ENCODE measurements around the gene PPP1R12C. TPM values are rescaled to one million over a fixed set of nuclear protein-coding genes. Genes with fewer than 3 reads are reported as not detected.
A peak's percentile ranks its signal among the peaks of the same experiment; 100 is the strongest.

Gene PPP1R12C
- total RNA-seq, 2 donors from 2014 or later, result 81.2 to 135 TPM

GRCh38 chr19:55149078-55150003 is 31.9 kb upstream of the PPP1R12C start, which contains the start of gene TNNT1:
Gene TNNT1, minus strand, starts transcription at chr19:55149206. Its CDS starts 2,049 bp downstream, at chr19:55147157.
- DNase-seq (no peak), ATAC-seq (no peak)
- Histone ChIP-seq H3K36me3 (replicated peaks in 1 of 2; ENCODE audit: insufficient read depth in 1 of 2, low read depth in 2 of 2) (no peaks in the 10 kb centered on the region), H3K4me3 (no peak within 1 kb of the TSS), H3K27ac (no peak within 1 kb of the TSS), H3K27me3 (peaks cover 0 to 13% of the 10 kb centered on the region in 2 donors), H3K4me1 (no peaks in the 10 kb centered on the region), H3K9me3 (no peaks in the 10 kb centered on the region)
- intact Hi-C loops (cut with DNase I), result no loop called here
- 9 to 16% methylated on average over 12 to 18 of the region's 18 CpGs for WGBS, 2 donors
- no peak for TF ChIP-seq POLR2A (IDR thresholded peaks at IDR 0.05)
- no peak for TF ChIP-seq CTCF (IDR thresholded peaks at IDR 0.05)

- ATAC-seq (no peak), DNase-seq (no peak)
- WGBS, 2 donors, result 7 to 9% methylated on average over 3 to 8 of the region's 9 CpGs
- TF ChIP-seq POLR2A (IDR thresholded peaks at IDR 0.05), result no peak
- TF ChIP-seq CTCF (IDR thresholded peaks at IDR 0.05), result no peak
- Histone ChIP-seq H3K27me3 (peaks cover 0 to 15% of the 10 kb centered on the region in 2 donors), H3K27ac (no peak overlapping the region), H3K4me3 (no peak overlapping the region), H3K4me1 (no peaks in the 10 kb centered on the region), H3K9me3 (no peaks in the 10 kb centered on the region), H3K36me3 (replicated peaks in 1 of 2; ENCODE audit: insufficient read depth in 1 of 2, low read depth in 2 of 2) (no peaks in the 10 kb centered on the region)
- intact Hi-C loops (cut with DNase I), result no loop called here
These were observed 30.3 kb upstream of the PPP1R12C start for GRCh38 chr19:55147545-55148251.

GRCh38 chr19:55146705-55147273 is 29.4 kb upstream of the PPP1R12C start:
- peaks cover 2% of the 10 kb centered on the region for H3K4me1 ChIP-seq
- no peak overlapping the region for H3K27ac ChIP-seq
- DNase-seq, result no peak
- intact Hi-C loops (cut with DNase I), result no loop called here
- ATAC-seq, result peak; percentile 33
- TF ChIP-seq POLR2A (IDR thresholded peaks at IDR 0.05) (no peak), CTCF (IDR thresholded peaks at IDR 0.05) (no peak)
- no peaks in the 10 kb centered on the region for H3K9me3 ChIP-seq
- peaks cover 0 to 19% of the 10 kb centered on the region in 2 donors for H3K27me3 ChIP-seq
- H3K36me3 ChIP-seq (replicated peaks in 1 of 2; ENCODE audit: insufficient read depth in 1 of 2, low read depth in 2 of 2), result no peaks in the 10 kb centered on the region
- 1 to 2% methylated on average over 6 to 24 of the region's 27 CpGs for WGBS, 2 donors
- no peak overlapping the region for H3K4me3 ChIP-seq

DNA sequence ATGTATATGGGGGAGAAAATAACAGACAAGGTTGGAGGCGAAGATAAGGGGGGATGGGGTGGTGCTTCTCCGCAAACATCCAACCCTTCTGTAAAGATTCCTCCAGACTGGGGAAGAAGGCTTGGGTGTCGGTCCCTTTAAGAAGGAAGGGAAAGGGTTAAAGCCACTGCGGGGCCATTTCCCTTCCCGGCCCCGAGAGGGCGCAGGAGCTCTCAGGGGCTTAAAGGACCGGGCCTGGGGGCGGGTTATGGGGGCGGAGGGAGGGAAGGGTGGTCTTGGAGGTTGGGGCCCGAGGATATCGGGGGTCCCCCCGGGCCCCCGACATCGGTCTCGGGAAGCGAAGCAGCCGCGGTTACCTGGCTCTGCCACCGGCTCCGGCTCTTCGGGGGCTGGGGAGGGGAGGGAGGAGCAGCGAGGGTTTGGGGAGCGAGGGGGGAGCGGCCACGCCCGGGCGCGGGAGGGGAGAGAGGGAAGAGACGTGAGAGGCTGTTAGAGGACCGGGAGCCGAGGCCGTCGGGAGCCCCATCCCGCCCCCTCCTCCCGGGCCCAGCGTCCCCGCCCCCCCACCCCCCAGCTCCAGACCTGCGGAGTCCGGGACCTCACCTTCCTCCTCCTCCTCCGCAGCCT is 28.8 kb upstream of the PPP1R12C start:
- TF ChIP-seq POLR2A (IDR thresholded peaks at IDR 0.05) (no peak), CTCF (IDR thresholded peaks at IDR 0.05) (peak in 3 of 7 experiments; percentile 11 to 12 (median 12))
- H3K27me3 ChIP-seq, result peaks cover 0 to 22% of the 10 kb centered on the region in 2 donors
- WGBS, 2 donors, result 1 to 4% methylated on average over 6 to 35 of the region's 41 CpGs
- H3K36me3 ChIP-seq (replicated peaks in 1 of 2; ENCODE audit: insufficient read depth in 1 of 2, low read depth in 2 of 2), result no peaks in the 10 kb centered on the region
- intact Hi-C loops (cut with DNase I), result no loop called here
- H3K9me3 ChIP-seq, result no peaks in the 10 kb centered on the region
- no peak overlapping the region for H3K4me3 ChIP-seq
- H3K4me1 ChIP-seq, result peaks cover 8% of the 10 kb centered on the region
- DNase-seq (no peak), ATAC-seq (no peak)
- H3K27ac ChIP-seq, result no peak overlapping the region

Measured in body of pancreas (tissue), 4 donors.